Heart right ventricle (tissue), 16 donors: ENCODE measurements around the gene REG4. TPM values are rescaled to one million over a fixed set of nuclear protein-coding genes. Genes with fewer than 3 reads are reported as not detected.
"Not testable (repeated sequence)": the region's sequence is repeated elsewhere in the genome, so short reads cannot be mapped to it uniquely, and the experiment has no call there.

Source experiments
- ATAC-seq, 8 donors: fragments of 200-7000 bp; cut with Tn5 transposase; one replicate each; pipeline ENCODE4 v1.9.1; 2020; ENCODE audit warnings: mild to moderate bottlenecking in 8 of 8, moderate library complexity in 8 of 8, moderate number of reproducible peaks in 1 of 8
- DNase-seq, 2 donors: peaks; one replicate each; pipeline ENCODE4 v3.0.0-alpha.2; 2020
- H3K27ac ChIP-seq, 10 donors: fragments of 200-600 bp; sonication (generic) in 2 of 10; one replicate each; pipeline versions ENCODE4 v1.5.0 to v1.8.0; 2020 to 2022; ENCODE audit warnings: mild to moderate bottlenecking in 3 of 10
- H3K27me3 ChIP-seq, 7 donors: fragments of 200-600 bp; one replicate each; pipeline ENCODE4 v1.8.0; 2021 to 2022; ENCODE audit warnings: mild to moderate bottlenecking in 2 of 7
- H3K36me3 ChIP-seq, 9 donors: fragments of 200-600 bp; sonication (generic) in 1 of 9; one replicate each; pipeline versions ENCODE4 v1.5.0 to v1.8.0; 2020 to 2022; ENCODE audit warnings: mild to moderate bottlenecking in 2 of 9
- H3K4me1 ChIP-seq, 9 donors: fragments of 200-600 bp; sonication (generic) in 1 of 9; one replicate each; pipeline versions ENCODE4 v1.5.0 to v1.8.0; 2020 to 2022; ENCODE audit warnings: mild to moderate bottlenecking in 4 of 9
- H3K4me3 ChIP-seq, 10 donors: fragments of 200-600 bp; sonication (generic) in 2 of 10; one replicate each; pipeline versions ENCODE4 v1.5.0 to v1.8.0; 2020 to 2022; ENCODE audit warnings: mild to moderate bottlenecking in 7 of 10, moderate library complexity in 2 of 10
- H3K9me3 ChIP-seq, 11 donors: fragments of 200-600 bp in 10 of 11; sonication (generic) in 2 of 11; one replicate each; pipeline versions ENCODE4 v1.5.0 to v1.8.0; 2013 to 2022; ENCODE audit warnings: mild to moderate bottlenecking in 2 of 11, control low read depth in 1 of 11, moderate library complexity in 1 of 11
- WGBS, 2 donors: extraction: QIAGEN DNeasy Blood & Tissue Kit; methylation state at CpG; one replicate each; pipeline ENCODE4 v1.1.7; 2013; ENCODE audit warnings: inconsistent platforms in 1 of 2; 5-methylcytosine and 5-hydroxymethylcytosine counted together
- intact Hi-C, 10 donors: fragments of 100-400 bp; cut with DNase I; formaldehyde crosslinking; loops; one replicate each; pipeline versions ENCODE4 v1.11.1 to v1.14.2; 2022
- polyA plus RNA-seq, 2 donors: library from polyadenylated mRNA; stranded (reverse); fragments of 200-250 nt; gene quantifications; one replicate each; pipeline ENCODE4 v1.2.3, GENCODE V29; 2013
- total RNA-seq, 10 donors: library from RNA; stranded (reverse); fragmentation: NEBNext Ultra II Directional in 3 of 10; extraction: Animal tissue kit (Norgen Biotek cat#: 25700) in 3 of 10; gene quantifications; one replicate each; pipeline versions ENCODE4 v1.2.1 to v1.2.4, GENCODE V29; 2021 to 2023
- TF ChIP-seq, protein P1 (sequence below), 9 donors: fragments of 200-600 bp; sonication (generic) in 2 of 9; IDR thresholded peaks; one replicate each; pipeline versions ENCODE4 v1.5.0 to v1.8.0; 2021 to 2022; ENCODE audit warnings: antibody characterized with exemption in 9 of 9, mild to moderate bottlenecking in 5 of 9, moderate library complexity in 1 of 9
- donor health status: Arrhythmogenic right ventricular cardiomyopathy.
- donor health status: ischemic (EF 13 %, LVEDD 7.1; RV severe dilation, severe dysfunction).
- donor health status: healthy with polysubstance abuse.
- donor health status: DM: no; HTN: yes; CAD: no.
- donor health status: DM: no; HTN: no; CAD: no.
- donor health status: ischemic (EF 25% LVEDD 6.9; RV normal size, moderate dysfunction).
- donor health status: ischemic (EF 25% LVEDD 5.7; RV mildly dilated, moderate dysfunction).
- donor health status: healthy.
- donor health status: DM: yes; HTN: yes; CAD: no.
- donor health status: Ischemic cardiomyopathy.
- donor health status: ischemic (EF 35%, LVEDD 5.7; RV mildly dilated, moderate dysfunction).
- donor health status: nonischemic (EF 11% LVEDD 7.7; RV severe dilation, severe dysfunction).
- donor health status: DM: yes; HTN: yes; CAD: no.
- donor health status: PGD.
- donor health status: ischemic (EF 29% LVEDD 5.4; RV normal size, mild dysfunction).
- donor health status: nonischemic (EF 23%, LVEDD 6.1; RV moderate dilation, normal function).

The REG4 gene
- total and polyA plus RNA-seq, 12 donors = not detected

DNA sequence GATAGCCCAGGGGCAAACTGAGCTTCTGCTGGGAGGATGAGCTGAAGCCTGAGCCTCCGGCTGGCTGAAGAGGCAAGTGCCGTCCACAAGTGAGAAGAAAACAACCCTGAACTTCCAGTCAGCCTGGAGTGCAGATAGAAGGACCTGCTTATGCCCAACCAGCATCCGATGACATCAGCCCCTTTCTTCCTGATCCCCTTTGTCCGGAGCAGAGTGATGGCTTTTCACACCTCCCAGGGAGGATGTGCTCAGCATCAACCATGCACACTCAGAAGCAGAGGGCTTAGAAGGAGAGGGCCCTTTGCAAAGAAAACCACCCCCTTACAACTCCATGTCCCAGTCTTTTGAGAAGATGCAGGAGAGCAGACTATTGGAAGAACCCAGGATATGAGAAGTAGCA, 23.7 kb upstream of the REG4 start:
- ATAC-seq = no peak
- WGBS, 2 donors = 61 to 66% methylated on average over 4 of the region's 4 CpGs
- no peak overlapping the region for H3K27ac ChIP-seq
- intact Hi-C loops = no loop called here
- TF ChIP-seq, protein P1, sequence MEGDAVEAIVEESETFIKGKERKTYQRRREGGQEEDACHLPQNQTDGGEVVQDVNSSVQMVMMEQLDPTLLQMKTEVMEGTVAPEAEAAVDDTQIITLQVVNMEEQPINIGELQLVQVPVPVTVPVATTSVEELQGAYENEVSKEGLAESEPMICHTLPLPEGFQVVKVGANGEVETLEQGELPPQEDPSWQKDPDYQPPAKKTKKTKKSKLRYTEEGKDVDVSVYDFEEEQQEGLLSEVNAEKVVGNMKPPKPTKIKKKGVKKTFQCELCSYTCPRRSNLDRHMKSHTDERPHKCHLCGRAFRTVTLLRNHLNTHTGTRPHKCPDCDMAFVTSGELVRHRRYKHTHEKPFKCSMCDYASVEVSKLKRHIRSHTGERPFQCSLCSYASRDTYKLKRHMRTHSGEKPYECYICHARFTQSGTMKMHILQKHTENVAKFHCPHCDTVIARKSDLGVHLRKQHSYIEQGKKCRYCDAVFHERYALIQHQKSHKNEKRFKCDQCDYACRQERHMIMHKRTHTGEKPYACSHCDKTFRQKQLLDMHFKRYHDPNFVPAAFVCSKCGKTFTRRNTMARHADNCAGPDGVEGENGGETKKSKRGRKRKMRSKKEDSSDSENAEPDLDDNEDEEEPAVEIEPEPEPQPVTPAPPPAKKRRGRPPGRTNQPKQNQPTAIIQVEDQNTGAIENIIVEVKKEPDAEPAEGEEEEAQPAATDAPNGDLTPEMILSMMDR (IDR thresholded peaks at IDR 0.05) = no peak
- H3K4me1 ChIP-seq = no peaks in the 10 kb centered on the region
- DNase-seq = no peak
- no peaks in the 10 kb centered on the region for H3K9me3 ChIP-seq
- H3K36me3 ChIP-seq = no peaks in the 10 kb centered on the region
- peaks cover 0 to 13% (median 0%) of the 10 kb centered on the region in 7 donors for H3K27me3 ChIP-seq
- no peak overlapping the region for H3K4me3 ChIP-seq

DNA sequence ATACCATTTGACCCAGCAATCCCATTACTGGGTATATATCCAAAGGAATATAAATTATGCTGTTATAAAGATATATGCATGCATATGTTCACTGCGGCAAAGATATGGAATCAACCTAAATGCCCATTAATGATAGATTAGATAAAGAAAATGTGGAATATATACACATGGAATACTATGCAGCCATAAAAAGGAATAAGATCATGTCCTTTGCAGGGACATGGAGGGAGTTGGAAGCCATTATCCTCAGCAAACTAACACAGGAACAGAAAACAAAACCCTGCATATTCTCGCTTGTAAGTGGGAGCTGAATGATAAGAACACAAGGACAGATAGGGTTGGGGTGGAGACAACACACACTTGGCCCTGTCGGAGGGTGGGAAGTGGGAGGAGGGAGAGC, 19.8 kb upstream of the REG4 start:
- 72 to 76% methylated on average over 3 of the region's 3 CpGs for WGBS, 2 donors

DNA sequence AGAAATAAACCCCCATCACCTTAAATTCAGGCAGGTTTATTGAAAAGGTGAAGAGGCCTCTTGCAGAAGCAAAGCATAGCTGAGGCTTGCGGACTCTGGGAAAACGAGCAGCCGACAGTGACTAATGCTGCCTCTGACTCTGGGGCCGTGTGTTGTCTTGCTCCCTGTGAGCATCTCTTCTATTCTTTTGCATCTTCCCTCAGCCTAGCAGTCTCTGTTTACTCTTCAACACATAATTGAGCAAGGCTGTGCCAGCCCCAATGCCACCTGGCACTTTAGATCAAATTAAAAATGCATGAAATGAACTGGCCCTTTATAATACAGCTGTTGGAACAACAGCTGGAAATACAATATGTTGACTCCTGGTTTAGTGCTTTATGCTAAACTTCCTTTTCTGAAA, 18.4 kb upstream of the REG4 start:
- intact Hi-C loops = no loop called here
- H3K27me3 ChIP-seq = peaks cover 0 to 6% (median 0%) of the 10 kb centered on the region in 7 donors
- DNase-seq = no peak
- ATAC-seq = no peak
- no peaks in the 10 kb centered on the region for H3K36me3 ChIP-seq
- no peaks in the 10 kb centered on the region for H3K9me3 ChIP-seq
- TF ChIP-seq, protein P1 (IDR thresholded peaks at IDR 0.05) = no peak
- 74 to 81% methylated on average over 4 of the region's 4 CpGs for WGBS, 2 donors
- no peaks in the 10 kb centered on the region for H3K4me1 ChIP-seq
- H3K27ac ChIP-seq = no peak overlapping the region
- H3K4me3 ChIP-seq = no peak overlapping the region

More for the DNA sequence above, 19.8 kb upstream of the REG4 start:
- TF ChIP-seq, protein P1 (IDR thresholded peaks at IDR 0.05) = no peak
- H3K4me3 ChIP-seq = no peak overlapping the region
- peaks cover 0 to 6% (median 0%) of the 10 kb centered on the region in 7 donors for H3K27me3 ChIP-seq
- ATAC-seq (no peak), DNase-seq (no peak)
- H3K36me3 ChIP-seq = no peaks in the 10 kb centered on the region
- H3K4me1 ChIP-seq = no peaks in the 10 kb centered on the region
- no peaks in the 10 kb centered on the region for H3K9me3 ChIP-seq
- H3K27ac ChIP-seq = no peak overlapping the region
- intact Hi-C loops = no loop called here

DNA sequence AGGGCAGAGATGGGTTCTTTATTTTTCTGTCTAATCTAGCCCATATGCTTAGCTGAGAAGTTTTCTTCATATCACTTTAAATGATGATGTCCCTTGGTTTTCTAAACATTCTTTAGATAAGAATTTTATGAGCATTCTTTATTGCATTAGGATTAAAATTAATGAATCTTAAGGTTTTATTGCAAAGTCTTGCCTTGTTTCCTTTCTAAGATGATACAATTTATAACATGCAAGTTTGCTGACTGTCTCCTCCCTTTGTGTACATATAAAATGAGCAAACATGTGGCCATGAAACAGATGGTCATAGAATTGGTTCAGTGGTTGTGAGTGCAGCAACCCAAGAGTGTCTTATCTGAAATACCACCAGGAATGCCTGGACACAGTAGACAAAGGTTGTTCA, 17.7 kb upstream of the REG4 start:
- H3K36me3 ChIP-seq, H3K27ac ChIP-seq, H3K27me3 ChIP-seq, H3K4me1 ChIP-seq, DNase-seq, intact Hi-C loops, H3K9me3 ChIP-seq, ATAC-seq, H3K4me3 ChIP-seq: not testable (repeated sequence)

DNA sequence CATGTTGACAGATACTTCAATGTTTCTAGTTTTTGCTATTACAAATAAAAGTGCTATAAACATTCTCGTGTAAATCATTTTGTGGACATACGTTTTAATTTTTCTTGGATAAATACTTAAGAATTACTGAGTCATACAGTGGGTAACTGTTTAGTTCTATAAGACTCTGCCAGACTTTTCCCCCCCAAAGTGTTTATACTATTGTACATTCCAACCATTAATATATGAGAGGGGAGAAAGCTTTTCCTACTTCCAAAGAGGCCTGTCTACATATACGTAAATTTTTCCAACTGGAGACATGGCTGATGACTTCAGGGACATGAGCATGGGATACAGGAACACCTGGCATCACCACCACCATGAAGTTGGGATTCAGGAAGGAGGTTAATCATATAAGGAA, 17.0 kb upstream of the REG4 start:
- H3K36me3 ChIP-seq = no peaks in the 10 kb centered on the region
- no peak overlapping the region for H3K27ac ChIP-seq
- H3K27me3 ChIP-seq = peaks cover 0 to 13% (median 0%) of the 10 kb centered on the region in 7 donors
- H3K4me3 ChIP-seq = no peak overlapping the region
- 87 to 91% methylated on average over 3 of the region's 3 CpGs for WGBS, 2 donors
- intact Hi-C loops = no loop called here
- H3K9me3 ChIP-seq = no peaks in the 10 kb centered on the region
- TF ChIP-seq, protein P1 (IDR thresholded peaks at IDR 0.05) = no peak
- no peak for DNase-seq
- ATAC-seq = no peak
- H3K4me1 ChIP-seq = no peaks in the 10 kb centered on the region
